ENCODE measurements around the gene GRK4.
"Not testable (repeated sequence)": the region's sequence is repeated elsewhere in the genome, so short reads cannot be mapped to it uniquely, and the experiment has no call there.

Gene GRK4

DNA sequence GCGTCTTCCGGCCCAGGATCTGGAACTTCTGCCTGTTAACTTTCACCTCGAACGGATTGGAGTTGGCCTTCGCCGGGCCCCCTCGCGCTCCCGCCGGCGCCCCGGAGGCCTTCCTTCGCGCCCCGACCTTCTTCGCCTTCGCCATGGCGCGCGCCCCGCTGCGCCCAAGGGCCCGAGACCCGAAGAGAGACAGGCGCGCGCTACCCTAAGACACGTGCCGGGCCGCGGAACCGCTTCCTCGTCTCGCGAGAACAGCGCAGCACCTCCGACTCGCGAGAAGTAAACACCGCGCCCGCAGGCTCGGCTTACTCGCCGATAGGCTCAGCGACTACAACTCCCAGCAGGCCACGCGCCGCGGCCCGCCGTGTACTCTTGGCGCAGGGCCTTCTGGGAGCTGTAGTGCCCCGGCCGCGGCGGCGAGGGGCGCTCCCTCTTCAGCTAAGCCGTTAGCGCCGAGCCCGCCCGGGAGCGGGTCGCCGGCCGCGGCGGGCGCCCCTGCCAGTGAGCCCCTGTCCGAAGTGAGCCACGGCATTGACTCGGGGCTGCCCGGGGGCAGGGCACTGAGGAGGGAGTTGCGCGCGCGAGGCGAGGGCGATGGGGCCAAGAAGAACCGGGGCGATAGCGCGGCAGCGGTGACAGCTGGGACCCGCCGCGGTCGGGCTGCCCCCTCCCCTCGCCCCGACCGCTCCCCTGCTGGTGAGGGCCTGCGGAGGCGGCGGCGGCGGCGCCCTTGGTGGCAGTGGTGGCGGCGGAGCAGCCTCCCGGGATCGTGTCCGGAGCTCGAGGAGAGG is at the start of gene GRK4, which contains the start of gene NOP14:
Gene GRK4 (plus strand): TSS at position 397 of the 791 bp plus-strand sequence. CDS start 500 bp downstream, outside the sequence.
Gene NOP14 (minus strand): TSS at position 232 of the 791 bp plus-strand sequence. CDS start 87 bp downstream, at position 145.
- DNase-seq, result peak; percentile 97

DNA sequence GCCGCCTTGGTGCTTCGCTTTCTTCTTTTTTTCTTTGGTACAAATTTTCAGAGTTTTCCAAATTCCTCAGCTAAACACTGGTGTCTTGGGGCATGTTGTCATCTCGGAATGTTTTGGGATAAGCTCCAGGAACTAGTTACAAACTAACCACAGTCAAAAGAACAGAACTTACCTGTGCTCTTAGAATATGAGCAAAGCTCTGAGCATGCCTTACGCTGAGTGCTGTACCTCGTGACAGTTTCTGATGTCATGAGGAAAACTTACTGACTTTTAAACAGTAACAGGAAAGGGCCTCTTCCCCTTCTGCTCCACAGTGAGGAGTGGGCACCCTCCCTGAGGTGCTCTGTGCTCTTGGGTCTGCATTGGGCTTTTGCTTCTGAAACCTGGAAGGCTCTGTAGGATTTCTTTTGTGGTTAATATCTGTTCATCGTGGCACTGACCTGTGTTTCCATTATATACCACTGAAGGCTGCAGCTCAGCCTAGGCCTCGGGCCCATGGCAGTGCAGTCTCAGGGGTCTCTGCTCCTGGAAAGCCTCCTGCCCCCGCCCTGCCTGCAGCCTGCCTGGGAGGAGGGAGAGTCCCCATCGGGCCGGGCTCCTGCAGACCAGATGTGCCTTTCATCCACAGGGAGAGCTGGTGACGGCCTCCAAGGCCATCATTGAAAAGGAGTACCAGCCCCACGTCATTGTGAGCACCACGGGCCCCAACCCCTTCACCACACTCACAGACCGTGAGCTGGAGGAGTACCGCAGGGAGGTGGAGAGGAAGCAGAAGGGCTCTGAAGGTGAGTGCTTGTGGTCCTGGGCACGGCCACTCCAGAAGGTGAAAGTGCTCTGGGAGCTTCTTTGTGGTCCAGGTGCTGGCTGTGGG is 48.9 kb upstream of the GRK4 start:
- no peak for DNase-seq

DNA sequence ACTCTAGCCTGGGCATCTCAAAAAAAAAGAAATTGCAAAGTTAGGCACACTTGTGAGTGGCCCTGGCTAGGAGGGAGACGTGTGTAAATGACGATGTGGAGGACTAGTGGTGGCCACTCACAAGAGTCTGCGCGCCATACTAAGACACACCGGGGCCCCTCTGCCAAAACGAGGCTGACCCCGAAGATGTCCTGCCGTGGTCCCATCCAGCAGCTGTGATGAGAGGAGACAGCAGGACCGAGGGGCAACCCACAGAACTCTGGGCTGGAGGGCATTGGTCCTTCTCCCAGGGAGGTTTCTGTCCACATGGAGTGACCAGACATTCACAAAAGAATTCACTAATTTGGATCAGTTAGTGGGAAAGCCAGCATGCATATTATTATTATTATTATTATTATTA is 47.6 kb upstream of the GRK4 start:
- no peak for DNase-seq

DNA sequence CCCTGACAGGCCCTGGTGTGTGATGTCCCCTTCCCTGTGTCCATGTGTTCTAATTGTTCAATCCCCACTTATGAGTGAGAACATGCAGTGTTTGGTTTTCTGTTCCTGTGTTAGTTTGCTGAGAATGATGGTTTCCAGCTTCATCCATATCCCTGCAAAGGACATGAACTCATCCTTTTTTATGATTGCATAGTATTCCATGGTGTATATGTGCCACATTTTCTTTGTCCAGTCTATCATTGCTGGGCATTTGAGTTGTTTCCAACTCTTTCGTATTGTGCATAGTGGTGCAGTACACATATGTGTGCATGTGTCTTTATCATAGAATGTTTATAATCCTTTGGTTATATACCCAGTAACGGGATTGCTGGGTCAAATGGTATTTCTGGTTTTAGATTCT is 46.7 kb upstream of the GRK4 start:
- DNase-seq, result not testable (repeated sequence)

DNA sequence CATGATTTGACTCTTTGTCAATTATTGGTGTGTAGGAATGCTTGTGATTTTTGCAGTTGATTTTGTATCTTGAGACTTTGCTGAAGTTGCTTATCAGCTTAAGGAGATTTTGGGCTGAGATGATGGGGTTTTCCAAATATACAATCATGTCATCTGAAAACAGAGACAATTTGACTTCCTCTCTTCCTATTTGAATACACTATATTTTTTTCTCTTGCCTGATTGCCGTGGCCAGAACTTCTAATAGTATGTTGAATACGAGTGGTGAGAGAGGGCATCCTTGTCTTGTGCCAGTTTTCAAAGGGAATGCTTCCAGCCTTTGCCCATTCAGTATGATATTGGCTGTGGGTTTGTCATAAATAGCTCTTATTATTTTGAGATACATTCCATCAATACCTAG is 45.1 kb upstream of the GRK4 start:
- not testable (repeated sequence) for DNase-seq

DNA sequence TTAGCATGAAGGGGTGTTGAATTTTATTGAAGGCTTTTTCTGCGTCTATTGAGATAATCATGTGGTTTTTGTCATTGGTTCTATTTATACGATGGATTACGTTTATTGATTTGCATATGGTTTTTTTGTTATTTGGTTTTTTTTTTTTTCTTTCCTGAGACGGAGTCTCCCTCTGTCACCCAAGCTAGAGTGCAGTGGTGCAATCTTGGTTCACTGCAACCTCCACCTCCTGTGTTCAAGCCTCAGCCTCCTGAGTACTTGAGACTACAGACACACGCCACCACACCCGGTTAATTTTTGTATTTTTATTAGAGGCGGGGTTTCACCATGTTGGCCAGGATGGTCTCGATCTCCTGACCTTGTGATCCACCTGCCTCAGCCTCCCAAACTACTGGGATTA is 44.7 kb upstream of the GRK4 start:
- DNase-seq, result not testable (repeated sequence)

DNA sequence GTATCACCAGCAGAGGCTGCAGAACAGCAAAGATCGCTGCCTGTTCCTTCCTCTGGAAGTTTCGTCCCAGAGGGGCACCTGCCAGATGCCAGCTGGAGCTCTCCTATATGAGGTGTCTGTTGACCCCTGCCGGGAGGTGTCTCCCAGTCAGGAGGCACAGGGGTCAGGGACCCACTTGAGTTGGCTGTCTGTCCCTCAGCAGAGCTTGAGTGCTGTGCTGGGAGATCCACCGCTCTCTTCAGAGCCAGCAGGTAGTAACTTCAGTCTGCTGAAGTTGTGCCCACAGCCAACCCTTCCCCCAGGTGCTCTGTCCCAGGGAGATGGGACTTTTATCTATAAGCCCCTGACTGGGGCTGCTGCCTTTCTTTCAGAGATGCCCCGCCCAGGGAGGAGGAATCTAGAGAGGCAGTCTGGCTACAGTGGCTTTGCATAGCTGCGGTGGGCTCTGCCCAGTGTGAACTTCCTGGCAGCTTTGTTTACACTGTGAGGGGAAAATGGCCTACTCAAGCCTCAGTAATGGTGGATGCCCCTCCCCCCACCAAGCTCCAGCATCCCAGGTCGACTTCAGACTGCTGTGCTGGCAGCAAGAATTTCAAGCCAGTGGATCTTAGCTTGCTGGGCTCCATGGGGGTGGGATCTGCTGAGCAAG is 40.8 kb upstream of the GRK4 start:
- DNase-seq, result not testable (repeated sequence)

DNA sequence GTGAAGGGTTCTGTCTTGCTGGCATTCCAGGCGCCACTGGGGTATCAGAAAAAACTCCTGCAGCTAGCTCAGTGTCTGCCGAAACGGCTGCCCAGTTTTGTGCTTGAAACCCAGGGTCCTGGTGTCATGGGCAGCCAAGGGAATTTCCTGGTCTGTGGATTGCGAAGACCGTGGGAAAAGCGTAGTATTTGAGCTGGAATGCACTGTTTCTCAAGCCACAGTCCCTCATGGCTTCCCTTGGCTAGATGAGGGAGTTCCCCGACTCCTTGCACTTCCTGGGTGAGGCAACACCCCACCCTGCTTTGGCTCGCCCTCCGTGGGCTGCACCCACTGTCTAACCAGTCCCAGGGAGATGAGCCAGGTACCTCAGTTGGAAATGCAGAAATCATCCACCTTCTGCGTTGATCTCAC is 40.2 kb upstream of the GRK4 start:
- no peak for DNase-seq

DNA sequence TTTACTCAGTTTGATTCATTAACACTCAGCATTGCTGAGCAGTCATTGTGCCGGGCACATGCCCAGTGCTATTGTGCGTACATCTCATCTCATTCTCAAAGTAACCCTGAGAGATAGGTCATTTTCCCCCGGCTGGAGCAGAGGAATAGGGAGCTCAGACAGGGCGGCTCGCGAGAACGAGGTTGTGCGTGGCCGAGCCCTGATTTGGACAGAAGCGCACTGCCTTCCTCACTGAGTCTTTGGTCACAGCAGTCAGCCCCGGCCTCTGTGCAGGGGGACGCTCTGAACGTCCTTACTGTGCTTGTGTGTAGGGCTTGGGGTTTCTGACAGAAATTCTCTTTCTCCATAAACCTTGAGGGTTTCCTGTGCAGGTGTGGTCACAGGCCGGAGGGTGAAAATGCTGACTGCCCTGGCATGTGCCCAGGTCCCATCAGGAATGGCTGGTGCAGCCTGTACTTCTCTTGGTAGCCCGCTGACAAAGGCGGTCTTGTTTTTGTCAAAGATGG is 39.6 kb upstream of the GRK4 start:
- no peak for DNase-seq

DNA sequence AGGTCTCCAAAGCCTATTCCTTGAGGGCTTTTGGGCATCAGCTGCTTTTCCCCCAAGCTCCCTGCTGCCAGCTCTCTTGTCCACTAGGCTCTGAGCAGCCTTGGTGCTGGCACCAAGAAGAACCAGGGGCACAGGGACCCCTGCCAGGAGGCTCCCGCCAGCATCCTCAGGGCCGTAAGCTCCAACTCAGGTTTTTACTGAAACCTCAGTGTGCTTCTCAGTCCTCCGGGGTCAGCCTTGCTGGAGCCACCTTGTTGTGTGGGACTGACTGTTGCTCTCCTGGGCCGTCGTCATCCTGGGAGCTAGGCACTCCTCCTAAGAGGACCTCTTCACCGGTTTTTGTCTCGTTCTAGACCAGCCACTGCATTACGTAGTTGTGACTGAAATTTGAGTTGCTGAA is 39.1 kb upstream of the GRK4 start:
- no peak for DNase-seq

DNA sequence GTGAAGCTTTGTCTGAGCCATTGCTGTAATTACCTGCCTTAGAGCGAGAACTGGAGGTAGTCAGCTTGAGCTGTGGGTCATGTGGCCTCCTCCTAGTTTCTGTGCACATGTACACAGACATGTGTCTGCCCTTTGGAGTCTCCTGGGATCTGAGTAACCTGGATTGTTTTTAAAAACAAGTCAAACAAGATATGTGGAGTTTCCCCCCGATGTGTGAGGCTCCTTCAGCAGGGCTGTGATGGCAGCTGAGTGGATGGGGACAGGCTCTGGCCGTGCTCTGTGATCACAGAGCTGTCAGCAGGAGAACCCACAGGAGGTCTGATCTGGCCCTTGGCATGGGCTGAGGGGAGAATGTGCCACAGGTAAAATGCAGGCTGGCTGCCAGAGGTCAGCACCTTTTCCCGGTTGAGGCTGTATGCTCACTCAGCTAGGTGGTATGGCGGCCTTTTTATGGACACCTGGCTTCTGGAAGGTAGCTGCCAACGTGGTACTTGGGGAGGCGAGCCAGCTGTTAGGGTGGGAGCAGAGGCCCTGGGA is 38.5 kb upstream of the GRK4 start:
- DNase-seq, result no peak

DNA sequence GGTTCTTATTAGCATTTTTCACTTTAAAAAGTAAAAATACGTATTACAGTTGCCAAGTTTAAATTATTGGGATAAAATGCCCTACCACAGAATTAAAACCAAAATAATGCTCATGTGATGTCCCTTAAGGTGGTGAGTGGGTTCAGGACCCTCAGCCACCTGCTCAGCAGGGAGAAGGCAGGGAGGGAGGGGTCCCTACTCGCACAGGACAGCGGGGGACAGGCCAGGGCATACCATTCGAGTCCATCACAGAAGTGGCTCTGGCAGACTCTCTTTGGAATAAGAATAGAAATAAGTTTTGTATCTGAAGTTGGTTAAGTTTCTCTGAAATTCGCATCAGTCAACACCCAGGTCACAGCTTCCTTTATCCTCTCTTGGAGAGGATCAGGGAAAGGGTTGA is 37.9 kb upstream of the GRK4 start:
- DNase-seq, result no peak

DNA sequence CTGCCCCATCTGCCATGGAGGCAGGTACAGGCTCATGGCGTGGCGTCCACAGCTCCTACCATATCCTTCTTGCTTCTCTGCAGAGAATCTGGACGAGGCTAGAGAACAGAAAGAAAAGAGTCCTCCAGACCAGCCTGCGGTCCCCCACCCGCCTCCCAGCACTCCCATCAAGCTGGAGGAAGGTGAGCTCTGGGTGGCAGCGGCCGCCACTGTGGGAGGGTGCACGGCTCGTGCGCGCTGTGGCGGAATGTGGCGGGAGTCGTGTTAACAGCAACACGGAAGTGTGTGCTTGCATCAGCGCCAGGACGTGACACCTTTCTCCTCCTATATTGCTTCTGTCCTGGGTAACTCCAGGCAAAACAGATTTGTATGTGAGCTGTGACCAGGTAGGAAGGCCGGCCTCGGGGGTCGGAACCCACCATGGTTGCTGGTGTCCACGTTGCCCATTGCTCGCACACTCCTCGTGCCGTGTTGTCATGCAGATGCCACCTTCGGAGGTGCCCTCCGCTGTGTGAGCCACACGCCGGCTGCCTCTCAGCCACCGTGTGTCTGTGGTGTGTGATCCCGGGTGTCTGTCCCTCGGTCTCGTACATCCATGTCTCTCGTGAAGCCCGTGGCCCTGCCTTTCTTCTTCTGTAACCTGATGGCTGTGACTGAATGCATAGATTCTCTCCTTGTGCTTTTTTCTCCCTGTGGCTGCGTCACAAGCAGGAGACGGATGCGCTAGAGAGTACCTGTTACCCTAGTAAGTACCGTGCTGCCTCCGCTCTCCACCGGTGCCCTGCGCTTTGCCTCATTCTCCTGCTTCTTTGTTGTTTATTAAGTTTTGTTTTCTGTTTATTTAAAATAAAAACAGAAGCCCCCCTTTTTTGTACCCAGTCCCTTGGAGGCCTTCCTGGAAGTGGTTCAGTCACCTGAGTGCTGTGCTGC is 37.2 kb upstream of the GRK4 start:
- no peak for DNase-seq

DNA sequence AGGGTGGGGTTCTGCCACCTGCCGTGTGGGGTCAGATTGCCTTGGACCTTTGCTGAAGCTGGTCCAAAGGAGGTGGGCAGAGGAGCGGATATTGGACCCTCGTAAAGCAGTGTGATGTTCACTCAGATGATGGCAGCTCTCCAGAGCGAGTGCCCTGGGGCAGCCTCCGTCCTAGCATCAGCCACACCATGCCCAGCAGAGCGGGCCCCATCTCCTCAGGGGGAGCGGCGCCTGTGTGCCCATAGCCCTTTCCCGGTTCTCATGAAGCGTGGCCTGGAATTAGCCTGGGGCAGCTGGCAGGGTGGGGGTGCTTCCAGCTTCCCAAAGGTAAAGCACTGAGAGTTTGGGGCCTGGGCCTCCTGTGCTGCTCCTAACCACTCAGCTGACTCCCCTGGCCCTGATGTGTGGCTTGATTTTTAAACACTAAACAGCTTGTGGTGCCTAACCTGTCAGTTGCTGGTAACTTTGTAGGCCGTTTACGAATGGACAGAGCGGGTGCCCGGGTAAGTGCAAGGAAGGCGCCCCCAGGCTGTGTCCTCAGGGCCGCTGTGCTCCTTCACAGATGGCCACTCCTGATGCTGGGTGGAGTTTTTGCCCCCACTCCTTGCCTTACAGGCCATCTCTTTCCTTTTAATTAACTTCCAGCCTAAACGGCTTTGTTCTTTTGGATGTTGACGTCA is 36.2 kb upstream of the GRK4 start:
- no peak for DNase-seq

DNA sequence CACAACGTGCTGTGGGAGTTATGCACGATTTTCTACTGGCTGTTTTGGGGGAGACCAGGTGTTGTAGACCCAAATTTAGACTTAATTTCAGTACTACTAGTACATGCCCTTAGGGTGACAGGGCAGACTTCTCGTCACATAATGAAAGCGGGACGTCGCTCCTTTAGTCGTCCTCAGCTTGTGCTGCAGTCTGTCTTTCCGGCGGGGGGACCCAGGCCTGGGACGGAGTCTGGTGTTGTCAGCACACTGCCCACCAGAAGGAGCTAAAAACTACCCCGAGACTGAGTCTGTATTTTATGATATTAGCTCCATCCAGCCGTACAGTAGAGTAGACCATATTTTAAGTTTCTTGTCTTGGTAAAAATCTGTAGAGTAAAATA is 35.7 kb upstream of the GRK4 start:
- DNase-seq, result no peak

DNA sequence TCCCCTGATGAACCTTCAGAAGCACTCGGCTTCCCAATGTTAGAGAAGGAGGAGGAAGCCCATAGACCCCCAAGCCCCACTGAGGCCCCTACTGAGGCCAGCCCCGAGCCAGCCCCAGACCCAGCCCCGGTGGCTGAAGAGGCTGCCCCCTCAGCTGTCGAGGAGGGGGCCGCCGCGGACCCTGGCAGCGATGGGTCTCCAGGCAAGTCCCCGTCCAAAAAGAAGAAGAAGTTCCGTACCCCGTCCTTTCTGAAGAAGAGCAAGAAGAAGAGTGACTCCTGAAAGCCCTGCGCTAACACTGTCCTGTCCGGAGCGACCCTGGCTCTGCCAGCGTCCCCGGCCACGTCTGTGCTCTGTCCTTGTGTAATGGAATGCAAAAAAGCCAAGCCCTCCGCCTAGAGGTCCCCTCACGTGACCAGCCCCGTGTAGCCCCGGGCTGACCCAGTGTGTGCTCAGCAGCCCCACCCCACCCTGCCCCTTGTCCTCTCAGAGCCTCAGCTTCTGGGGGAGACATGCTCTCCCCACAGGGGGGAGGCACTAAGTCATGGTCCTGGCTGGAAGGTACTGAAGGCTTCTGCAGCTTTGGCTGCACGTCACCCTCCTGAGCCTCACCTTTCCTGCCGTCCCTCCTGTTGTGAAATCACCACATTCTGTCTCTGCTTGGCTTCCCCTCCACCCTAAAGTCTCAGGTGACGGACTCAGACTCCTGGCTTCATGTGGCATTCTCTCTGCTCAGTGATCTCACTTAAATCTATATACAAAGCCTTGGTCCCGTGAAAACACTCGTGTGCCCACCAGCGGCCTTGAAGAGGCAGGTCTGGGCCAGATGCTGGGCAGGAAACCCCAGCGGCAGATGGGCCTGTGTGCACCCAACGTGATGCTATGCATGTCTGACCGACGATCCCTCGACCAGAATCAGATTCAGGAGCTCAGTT is 34.9 kb upstream of the GRK4 start:
- DNase-seq, result no peak

DNA sequence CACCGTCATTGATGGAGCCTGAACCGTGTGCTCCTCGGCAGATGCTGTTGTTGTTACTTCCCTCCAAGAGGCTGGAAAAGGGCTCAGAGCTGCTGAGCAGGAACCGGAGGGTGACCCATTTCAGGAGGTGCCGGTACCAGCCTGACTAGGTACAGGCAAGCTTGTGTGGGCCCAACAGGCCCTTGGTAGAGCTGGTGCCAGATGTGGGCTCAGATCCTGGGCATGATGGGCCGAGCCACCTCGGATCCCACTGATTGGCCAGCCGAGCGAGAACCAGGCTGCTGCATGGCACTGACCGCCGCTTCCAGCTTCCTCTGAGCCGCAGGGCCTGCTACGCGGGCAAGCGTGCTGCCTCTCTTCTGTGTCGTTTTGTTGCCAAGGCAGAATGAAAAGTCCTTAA is 33.9 kb upstream of the GRK4 start:
- no peak for DNase-seq

DNA sequence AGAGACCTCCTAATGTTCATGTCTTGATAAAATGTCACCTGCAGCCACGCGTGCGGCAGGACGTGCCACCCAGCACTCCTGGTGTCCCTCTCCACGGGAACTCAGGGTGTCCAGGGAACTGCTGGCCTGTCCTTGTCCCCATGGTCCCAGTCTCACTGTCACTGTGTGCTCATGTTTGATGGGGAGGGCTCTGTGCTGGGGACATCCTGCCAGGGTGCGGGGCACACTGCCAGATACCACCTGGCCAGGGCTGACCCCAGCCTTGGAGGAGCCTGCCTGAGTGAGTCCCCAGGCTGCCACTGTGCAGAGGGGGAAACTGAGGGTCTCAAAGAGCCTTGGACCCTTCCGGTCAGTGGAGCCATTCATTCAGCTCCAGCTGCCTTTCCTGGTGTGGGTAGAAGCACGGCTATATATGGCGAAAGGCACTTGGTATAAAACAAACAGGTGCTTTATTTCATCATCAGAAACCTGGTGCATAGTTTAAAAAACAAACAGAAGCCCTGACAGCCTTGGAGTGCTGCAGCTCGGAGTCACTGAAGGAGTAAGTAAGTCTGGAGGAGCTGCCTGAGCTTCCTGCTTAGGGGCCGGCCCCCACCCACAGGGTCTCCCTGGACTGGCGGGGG is 33.1 kb upstream of the GRK4 start:
- no peak for DNase-seq

DNA sequence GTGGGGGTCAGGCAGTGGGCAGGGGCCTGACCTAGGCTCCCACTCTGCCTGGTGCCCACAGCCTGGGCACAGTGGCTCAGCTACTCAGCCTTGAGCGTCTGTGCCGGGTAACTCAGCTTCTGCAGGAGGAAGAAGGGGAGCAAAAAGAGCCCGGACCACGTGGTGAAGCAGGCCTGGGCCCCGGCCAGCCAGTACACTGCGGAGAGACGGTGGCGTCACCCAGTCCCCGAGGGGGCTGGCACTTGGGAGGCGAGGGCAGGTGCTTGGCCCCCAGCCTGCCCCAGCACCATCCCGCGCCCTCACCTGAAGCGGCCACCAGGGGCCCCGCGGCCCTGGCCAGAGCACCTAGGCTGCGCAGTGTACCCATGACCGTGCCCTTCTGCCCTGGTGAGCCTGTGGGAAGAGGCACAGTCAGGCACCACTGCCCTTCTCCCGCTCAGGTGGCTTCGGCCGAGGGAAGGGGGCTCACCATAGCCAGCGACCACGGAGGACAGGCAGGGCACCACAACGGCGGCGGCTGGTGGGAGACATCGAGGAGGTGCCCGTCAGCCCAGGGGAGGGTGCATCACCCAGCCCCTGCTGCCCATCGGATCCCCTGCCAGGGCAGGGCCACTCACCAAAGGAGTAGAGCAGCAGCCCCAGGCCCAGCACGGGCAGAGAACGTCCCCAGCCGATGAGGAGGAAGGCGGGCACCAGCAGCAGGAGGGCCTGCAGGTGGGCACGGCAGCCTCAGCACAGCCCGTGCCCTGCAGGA is 32.4 kb upstream of the GRK4 start:
- DNase-seq, result no peak
